Stimulated activated CD8-positive, alpha-beta memory T cell treated with anti-CD3 and anti-CD28 coated beads, Interleukin-2, amount 100 ng/mL, for 48 hours (primary cell): Measurements from ENCODE around the gene NUTF2.
A peak's percentile ranks its signal among the peaks of the same experiment; 100 is the strongest.
"Not testable (repeated sequence)": the region's sequence is repeated elsewhere in the genome, so short reads cannot be mapped to it uniquely, and the experiment has no call there.

ENCODE experiments used
- DNase-seq, 2 donors: peaks; one replicate each; pipeline ENCODE4 v3.0.0-alpha.2; 2020; ENCODE audit warnings: low read depth in 2 of 2

NUTF2 gene

DNA sequence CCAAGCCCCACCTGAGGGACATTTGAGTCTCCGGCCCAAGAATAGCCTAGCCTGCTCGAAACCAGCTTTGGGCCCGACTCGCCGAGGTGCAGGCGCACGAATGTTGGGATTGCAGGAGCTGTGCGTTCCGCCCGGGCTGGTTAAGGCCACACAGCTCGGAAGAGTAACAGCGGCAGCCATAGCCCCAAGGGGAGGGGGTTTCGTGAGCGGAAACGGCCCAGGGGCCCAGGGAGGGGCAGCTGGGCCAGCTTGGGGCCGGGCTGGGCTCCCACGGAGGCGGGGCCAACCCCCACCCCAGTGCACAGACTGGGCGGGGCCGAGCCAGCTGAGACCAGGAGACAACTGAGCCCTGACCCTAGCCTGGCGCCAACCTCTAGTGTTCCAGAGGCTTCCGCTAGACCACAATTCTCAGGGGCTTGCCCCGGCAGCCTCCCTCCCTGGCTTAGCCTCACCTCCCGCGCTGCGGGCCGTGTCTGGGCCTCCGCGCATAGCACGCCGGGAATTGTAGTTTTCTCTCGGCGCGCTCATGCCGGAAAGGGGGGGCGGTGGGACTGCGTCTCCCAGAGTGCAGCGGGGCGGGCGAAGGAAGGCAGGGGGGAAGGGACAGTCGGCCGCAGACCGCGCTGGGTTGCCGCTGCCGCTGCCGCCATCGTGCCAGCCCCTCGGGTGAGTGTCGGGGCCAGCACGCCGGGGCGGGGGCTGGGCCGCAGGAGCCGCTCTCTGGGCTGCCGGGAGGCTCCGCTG is at the start of gene NUTF2:
Gene NUTF2 (plus strand): TSS at position 614 of the 744 bp plus-strand sequence. CDS start 18,198 bp downstream, outside the sequence.
- DNase-seq: peak; percentile 92 to 94

DNA sequence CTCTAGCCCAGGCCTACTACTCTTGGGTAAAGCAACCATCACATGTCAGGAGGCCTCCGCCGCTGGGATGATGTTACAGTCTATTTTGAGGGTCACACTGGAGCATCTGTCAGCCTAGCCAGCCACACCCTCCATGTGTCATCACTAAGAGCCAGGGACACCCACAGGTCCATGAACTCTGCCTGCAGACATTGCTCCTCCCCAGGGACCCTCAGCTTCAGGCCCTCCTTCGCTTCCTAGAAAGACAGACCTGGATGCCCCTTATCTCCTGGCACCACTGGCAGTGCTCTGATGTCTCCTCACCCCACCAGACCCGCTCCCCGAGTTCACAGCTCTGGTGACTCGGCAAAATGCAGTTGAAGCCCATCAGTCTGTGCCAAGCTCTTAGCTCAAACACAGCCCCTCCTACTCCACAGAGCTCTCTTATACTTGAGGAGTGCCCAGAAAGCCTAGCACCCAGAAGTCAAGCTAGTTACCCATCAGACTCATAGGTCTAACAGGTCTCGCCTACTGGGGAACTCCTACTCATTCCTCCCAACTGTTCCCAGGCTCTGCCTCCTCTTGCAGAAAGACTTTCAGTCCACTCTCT is 46.3 kb upstream of the NUTF2 start:
- DNase-seq: no peak

DNA sequence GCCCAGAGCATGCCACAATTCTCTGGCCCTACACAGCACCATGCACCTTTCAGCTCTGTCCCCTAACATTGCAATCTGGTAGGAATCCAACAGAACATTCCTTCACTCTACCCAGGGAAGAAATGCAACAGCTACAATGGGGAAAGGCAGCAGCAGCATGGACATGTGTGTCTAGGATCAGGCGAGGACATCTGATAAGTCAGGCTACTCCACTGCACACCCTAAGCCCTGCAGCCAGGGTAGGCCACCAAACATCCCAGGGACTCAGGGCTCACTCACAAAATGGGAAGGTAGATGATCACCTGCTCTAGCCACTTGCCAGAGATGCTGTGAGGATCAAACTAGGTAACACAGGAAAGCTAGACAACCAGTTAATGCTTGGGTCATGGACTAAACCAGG is 45.5 kb upstream of the NUTF2 start:
- DNase-seq: no peak

DNA sequence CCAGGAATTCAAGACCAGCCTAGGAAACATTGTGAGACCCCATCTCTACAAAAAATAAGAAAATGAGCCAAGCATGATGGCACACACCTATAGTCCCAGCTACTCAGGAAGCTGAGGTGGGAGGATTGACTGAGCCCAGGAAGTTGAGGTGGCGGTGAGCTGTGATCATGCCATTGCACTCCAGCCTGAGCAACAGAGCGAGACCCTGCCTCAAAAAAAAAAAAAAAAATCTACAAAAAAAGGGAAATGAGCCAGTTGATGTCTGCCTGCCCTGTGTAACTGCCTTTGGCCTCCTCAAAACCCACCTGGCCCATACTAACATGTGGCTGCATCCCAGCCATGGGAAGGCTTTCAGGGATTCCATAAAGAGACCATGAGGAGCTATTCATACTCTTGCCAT is 44.9 kb upstream of the NUTF2 start:
- no peak for DNase-seq

DNA sequence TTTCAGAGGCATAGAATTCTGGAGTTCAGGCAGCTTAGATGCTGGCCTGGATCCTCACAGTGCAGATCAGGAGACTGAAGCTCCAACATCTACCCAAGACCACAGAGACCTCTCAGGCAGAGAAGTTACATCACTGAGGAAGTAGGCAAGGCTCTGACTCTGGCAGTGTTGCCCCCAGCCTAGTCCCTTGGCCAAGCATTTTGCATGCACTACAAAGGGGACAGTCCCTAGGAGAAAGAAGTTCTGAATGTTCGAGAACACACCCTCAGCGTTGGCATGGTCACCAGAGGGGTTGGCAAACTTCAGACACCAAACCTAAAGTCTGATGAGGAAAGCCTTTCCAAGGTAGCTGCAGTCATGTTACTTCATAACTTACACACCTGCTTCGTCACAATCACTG is 42.8 kb upstream of the NUTF2 start:
- DNase-seq: no peak

DNA sequence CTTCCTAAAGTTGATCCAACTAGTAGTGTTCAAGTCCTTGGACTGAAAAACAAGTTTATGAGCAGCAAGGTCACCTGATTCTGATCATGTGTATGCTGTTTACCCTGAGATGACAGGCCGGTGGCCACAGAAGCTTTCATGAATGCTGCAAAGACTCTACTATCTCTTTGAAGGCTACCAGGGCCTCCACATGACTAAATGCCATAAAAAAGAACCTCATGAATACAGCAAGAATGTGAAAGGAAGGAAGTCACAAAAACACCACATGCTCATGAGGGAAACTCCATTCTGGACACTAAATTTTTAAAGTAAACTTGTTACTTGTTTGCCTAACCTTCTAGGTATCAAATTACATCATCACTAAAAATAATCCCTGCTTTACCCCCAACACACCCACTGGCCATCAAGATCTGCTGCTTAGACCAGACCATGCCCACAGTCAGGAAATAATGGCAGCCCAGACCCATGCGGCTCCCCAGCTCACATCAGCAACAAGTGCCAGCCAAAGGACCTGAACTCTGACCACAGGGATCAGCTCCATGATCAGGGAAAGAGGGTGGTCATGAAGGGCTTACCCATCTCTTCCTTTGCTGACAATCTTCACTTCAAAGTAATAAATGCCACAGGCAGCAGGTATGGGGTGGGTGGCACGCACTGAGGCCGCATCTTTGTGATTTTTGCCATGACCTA is 41.7 kb upstream of the NUTF2 start:
- DNase-seq: no peak

DNA sequence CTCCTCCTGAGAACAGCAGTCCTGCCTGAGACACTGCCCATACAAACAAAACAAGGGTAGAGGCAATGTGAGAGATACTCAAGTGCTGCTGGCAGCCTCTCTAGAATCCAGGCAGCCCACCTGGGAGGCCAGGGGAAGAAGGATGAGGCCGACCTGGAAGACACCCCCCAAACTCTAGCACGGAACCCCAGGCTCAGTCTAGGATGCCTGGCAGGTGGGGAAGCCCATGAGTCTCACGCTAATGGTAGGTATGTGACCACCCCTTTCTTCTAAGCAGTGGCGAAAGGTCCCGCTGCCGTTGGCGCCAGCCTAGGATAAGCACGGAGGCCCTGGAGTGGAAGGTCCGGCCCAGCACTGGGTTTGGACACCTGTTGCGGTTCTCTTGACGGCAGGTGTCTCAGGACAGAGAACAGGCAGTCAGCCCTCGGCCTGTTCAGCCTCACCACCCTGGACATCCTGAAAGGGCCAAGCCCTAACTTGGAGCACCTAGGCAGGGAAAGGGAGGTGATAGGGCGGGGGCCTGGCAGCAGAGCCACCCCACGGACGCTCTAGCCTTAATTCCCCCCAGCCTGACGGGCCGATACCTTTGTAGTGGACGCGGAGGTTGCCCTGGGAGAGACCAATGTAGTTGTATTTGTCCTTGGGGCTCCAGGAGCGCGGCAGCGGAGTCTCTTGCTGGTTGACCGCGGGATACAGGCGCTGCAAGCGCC is 40.9 kb upstream of the NUTF2 start:
- no peak for DNase-seq

DNA sequence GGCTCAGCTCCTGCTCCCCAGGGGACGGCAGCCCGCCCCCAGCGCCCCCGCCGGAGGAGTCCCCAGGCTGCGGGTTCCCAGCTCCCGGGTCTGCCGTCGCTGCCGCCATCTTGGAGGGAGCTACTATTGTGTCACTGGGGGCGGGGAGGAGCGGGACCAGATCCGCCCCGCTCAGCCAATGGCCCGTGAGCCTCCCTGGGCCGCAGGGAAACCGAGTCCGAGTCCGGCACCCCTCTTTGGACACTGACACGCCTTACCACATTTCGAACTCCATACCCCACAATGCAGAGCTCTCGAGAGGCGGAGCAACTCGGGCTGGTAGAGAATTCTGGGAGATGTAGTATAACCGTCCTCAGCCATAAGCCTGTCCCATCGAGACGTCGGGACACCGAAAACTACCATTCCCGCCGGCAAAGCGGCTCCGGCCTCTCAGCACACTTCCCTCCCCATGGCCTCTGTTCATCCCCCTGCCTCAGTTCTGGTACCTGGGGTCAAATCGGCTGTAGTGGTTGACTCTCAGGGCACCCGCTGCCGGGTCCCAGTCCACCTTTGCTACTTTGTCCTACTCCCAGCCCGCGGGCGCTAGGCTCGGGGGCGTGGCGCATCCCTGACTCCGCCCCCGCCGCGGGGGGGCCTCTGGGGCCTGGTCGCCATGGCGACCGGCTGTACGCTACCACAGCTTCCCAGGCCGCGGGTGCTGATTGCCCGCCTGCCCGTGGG is 40.1 kb upstream of the NUTF2 start, which contains the start of the genes RANBP10 and TSNAXIP1:
Gene RANBP10 (minus strand): TSS at position 133 of the 720 bp plus-strand sequence. CDS start 24 bp downstream, at position 109.
Gene TSNAXIP1 (plus strand): TSS at position 462 of the 720 bp plus-strand sequence. CDS start 261 bp downstream, outside the sequence.
- peak; percentile 91 to 93 for DNase-seq

DNA sequence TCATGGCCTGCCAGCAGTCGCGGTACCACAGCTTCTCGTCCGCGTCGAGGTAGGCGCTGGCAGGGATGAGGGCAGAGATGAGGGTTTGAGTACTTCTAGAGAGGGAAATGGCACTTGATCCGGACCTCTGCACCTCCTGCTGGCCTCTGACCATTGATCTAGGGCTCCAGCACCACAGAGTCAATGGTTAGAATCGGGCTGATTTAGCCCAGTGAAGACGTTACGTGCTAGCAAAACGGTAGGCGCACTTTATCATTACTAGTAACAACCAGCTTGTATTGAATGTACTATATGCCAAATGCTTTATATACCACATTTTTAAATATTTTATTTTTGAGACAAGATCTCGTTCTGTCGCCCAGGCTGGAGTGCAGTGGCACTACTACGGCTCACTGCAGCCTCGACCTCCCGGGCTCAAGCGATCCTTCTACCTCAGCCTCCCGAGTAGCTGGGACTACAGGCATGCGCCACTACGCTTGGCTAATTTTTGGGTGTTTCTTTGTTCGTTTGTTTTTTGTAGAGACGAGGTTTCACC is 39.5 kb upstream of the NUTF2 start:
- DNase-seq: no peak

DNA sequence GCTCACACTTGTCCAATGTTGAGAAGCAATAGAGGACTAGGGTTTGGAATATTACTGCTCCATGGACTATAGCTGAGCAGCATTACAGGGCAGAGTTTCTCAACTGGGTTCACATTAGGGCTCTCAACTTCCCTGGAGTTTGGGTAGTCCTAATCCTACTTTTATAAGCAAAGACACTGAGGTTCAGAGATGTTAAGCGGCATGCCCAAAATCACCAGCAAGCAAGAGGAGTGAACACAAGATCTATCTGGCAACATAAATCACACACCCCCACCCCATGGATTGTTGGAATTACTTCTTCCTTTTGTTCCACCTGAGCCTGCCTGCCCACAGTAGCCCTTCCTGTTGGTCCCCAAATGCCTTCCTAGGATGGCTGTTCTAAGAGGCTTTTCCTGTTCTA is 34.8 kb upstream of the NUTF2 start:
- DNase-seq: no peak

DNA sequence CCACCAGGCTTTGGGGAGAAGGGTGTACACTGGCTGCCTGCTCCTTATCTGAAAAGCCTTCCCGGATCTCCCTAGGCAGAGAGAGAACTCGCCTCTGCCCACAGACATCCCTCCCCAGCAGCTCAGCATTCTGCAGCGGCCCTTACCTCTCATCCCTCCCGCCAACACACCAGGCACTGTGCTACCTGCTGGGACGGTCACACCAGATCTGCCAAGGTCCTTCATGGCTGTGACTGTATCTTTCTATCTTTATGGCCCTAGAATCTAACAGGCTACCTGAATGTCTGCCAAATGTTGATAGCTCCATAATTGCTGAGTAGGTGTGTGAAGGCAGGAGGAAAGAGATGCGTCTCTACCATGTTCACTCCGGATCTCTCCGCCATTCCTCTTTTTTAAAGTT is 32.2 kb upstream of the NUTF2 start:
- no peak for DNase-seq

DNA sequence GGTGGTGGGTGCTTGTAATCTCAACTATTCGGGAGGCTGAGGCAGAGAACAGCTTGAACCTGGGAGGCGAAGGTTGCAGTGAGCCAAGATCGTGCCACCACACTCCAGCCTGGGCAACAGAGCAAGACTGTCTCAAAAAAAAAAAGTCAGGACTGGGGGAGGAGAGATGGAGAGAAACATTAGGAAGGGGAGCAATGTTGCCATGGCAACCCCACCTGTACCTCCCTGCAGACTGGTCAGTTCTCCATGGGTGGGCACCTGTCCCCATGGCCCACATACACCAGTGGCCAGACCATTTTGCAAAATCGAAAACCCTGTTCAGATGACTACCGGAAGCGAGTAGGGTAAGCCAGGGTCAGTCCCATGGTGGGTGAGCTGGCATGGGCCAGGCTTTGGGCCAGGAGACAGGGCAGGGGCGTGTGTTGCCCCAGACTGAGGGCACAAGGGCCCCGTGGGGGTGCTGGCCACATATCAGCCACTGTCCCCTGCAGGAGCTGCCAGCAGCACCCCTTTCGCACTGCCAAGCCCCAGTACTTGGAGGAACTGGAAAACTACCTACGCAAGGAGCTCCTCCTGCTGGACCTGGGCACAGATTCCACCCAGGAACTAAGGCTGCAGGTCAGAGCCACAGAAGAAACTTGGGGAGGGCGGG is 26.0 kb upstream of the NUTF2 start:
- DNase-seq: no peak

DNA sequence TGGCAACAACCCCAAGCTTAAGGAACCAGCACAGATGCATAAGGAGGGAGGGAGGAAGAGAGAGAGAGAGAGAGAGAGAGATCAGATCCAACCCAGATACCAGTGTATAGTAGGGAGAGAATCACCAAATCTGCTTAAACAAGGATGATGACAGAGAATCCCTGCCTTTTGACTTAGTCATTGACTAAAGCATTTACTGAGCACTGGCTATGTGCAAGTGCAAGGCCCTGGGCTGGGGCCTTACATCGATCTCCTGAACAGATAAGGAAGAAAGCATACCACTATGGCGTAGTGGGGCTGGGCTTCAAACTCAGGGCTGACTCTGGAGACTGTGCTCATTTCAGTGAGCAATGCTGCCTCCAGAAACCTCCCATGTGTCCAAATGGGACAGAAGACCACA is 24.2 kb upstream of the NUTF2 start:
- no peak for DNase-seq

DNA sequence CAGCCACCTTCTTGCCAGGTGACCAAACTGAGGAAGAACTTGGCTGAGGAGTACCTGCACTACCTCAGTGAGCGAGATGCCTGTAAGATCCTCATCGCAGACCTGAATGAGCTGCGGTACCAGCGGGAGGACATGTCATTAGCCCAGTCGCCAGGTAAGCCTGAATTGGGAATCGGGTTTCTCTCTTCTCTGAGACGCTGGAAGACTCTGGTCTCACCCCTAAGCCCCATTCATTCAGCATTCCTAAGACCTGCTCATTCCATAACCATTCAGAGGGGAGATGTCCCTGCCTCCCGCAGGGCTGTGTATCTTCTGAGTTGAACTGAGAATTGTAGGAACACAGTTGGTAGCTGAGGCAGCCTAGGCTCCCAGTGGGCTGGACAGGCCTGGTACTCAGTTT is 21.6 kb upstream of the NUTF2 start:
- DNase-seq: no peak

DNA sequence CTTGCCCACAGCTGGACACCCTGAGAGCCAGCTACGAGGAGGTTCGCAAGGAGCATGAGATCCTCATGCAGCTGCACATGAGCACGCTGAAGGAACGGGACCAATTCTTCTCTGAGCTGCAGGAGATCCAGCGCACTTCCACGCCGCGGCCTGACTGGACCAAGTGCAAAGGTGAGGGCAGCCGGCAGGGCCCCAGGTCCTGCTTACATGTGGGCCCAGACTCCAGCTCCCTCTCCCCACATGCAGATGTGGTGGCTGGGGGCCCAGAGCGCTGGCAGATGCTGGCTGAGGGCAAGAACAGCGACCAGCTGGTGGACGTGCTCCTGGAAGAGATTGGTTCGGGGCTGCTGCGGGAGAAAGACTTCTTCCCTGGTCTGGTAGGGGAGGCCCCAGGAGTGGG is 20.8 kb upstream of the NUTF2 start:
- no peak for DNase-seq

DNA sequence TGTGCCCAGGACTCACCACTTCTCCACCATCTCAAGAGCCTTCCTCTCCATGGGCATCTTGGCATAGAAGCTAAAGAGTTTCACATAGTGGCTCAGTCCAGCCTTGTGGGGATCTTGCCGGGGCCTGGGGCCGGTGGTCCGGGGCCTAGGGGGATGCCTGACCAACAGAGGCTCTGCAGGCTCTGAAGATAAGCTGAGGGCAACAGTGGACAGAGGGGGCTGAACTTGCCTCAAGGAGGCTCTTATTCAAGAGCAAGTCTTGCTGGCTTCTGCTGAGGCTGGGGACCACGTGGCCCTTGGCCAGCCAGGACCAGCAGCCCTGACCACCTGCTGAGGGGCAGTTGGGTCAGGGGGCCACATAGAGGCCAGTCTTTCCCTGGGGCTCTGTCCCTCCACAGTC is 18.1 kb upstream of the NUTF2 start:
- DNase-seq: no peak

DNA sequence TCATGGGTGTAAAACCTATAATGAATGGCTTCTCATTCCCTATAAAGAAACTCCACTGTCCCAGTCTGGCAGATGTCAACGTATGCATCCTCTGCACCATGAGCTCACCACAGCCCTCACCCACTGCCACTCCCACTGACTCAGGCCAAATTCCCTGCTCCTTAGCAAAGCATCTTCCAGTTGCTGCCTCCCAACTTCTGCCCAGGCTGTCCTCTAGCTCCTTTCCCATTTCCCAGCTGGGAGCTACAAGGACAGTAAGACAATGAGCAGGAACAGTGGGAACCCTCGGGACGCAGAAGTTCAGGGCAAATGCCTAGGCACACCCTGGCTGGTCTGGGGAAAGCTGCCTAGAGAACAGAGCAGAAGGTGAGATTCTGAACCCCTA is 13.7 kb upstream of the NUTF2 start:
- DNase-seq: no peak

DNA sequence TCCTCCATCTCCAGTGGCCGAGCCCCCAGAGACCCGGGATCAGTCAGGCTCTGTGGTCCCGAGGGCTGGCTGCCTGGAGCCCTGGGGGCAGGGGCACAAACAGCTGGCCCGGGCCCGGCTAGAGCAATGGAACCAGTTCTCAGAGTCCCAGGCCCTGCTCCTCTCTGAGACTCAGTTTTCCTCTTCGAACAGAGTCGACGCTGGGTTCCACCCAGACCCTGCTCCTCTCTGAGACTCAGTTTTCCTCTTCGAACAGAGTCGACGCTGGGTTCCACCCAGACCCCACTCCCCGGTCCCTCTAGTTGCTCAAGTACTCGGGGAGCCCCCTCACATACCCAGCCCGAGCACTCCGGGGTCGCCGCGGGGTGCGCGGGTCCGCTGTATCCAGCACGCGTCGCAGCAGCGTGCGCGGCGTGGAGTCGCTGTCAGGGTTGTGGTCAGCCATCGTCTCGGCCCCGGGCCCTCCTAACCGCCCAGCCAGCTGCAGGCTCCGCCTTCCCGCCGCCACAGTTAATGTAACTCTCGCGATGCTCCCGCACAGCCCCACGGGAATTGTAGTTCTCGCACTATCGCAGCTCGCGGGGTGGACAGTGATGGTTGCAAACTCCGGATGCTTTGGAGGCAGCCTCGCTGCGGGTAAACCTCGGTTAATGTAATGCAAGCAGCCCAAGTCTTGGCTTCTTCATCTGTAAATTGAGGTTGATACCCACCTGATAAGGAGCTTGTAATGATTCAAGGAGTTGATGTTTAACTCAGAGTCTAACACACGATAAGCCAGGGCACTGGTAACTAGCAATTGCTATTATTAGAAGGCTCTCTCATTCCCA is 13.1 kb upstream of the NUTF2 start:
- peak; percentile 83 to 95 for DNase-seq

DNA sequence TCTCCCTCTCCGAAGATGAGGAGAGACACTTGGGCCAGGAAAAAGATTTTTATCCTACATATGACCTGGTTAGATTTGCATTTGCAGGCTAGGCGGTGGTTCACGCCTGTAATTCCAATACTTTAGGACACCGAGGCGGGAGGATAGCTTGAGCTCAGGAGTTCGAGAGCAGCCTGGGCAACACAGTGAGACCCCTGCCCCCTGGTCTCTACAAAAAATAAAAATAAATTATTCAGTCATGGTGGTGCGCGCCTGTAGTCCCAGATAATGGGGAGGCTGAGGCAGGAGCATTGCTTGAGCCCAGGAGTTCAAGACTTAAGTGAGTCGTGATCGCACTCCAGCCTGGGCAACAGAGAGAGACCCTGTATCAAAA is 12.5 kb upstream of the NUTF2 start:
- no peak for DNase-seq

DNA sequence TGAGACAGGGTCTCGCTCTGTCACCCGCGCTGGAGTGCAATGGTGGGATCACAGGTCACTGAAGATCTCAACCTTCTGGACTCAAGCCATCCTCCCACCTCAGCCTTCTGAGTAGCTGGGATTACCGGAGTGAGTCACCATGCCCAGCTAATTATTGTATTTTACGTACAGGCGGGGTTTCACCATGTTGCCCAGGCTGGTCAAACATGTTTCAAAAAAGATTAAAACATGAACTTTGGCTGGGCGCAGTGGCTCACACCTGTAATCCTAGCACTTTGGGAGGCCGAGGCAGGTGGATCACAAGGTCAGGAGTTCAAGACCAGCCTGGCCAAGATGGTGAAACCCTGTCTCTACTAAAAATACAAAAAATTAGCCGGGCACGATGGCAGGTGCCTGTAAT is 9.5 kb upstream of the NUTF2 start:
- DNase-seq: not testable (repeated sequence)
